ENCODE measurements around the gene SHANK1.

SHANK1 gene

DNA sequence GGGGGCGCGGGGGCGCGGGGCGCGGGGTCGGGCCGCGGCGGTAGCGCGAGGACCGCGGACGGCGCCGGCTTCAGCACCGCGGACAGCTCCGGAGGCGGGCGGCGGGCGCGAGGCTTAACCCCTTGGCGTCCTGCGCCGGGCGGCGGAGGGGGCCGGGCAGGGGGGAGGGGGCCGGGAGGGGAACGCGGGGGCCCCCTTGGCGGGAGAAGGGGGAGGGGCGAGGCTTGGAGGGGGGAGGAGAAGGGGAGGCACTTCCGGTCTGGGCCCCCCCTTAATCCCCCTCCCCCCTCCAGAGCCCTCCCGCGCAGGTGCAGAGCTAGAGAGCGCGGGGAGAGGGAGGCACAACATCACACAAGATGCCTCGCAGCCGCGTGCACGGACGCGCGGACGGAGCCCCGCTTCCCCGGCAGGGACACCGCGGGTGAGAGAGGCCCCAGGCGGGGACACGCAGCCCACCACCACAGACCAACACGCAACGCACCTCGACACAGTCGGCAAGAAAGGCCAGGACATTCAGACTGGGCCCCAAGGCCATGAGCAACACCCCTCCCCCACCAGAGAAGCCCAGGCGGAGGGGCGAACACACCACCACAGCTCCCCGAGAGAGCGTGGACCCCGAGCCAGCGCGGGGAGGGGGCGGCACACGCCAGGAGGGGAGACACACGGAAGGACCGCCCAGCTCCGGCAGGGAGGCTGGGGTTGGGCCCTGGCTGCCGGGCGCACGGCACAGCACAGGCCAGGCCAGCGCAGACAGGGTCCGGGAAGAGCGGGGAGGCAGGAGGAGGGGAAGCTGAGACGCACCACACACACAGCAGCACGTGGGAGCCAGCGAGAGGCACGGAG, 24.1 kb downstream of the SHANK1 start:
- H3K4me3 ChIP-seq (ENCODE audit: low read length) = no peak overlapping the region
- no peak for DNase-seq (ENCODE audit: low read depth)
- TF ChIP-seq, protein P1, sequence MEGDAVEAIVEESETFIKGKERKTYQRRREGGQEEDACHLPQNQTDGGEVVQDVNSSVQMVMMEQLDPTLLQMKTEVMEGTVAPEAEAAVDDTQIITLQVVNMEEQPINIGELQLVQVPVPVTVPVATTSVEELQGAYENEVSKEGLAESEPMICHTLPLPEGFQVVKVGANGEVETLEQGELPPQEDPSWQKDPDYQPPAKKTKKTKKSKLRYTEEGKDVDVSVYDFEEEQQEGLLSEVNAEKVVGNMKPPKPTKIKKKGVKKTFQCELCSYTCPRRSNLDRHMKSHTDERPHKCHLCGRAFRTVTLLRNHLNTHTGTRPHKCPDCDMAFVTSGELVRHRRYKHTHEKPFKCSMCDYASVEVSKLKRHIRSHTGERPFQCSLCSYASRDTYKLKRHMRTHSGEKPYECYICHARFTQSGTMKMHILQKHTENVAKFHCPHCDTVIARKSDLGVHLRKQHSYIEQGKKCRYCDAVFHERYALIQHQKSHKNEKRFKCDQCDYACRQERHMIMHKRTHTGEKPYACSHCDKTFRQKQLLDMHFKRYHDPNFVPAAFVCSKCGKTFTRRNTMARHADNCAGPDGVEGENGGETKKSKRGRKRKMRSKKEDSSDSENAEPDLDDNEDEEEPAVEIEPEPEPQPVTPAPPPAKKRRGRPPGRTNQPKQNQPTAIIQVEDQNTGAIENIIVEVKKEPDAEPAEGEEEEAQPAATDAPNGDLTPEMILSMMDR (IDR thresholded peaks at IDR 0.05; ENCODE audit: insufficient read depth, low read depth, low read length, missing control alignments) = no peak

DNA sequence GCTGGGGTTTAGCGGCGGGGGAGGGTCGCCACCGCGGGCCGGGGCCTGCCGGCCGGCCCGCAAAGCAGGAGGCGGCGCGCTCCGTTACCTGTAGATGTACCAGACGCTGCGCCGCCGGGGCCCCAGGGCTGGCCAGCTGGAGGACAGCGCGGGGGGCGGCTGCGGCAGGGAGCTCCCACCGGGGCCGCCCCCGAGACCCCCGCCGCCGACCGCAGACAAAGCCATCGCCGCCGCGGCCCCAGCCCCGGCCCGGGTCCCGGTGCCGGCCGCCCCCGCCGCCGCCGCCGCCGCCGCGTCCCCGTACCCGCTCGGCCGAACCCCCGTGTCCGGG, 24.8 kb downstream of the SHANK1 start:
- no peak overlapping the region for H3K4me3 ChIP-seq (ENCODE audit: low read length)
- TF ChIP-seq, protein P1 (IDR thresholded peaks at IDR 0.05; ENCODE audit: insufficient read depth, low read depth, low read length, missing control alignments) = no peak
- no peak for DNase-seq (ENCODE audit: low read depth)

DNA sequence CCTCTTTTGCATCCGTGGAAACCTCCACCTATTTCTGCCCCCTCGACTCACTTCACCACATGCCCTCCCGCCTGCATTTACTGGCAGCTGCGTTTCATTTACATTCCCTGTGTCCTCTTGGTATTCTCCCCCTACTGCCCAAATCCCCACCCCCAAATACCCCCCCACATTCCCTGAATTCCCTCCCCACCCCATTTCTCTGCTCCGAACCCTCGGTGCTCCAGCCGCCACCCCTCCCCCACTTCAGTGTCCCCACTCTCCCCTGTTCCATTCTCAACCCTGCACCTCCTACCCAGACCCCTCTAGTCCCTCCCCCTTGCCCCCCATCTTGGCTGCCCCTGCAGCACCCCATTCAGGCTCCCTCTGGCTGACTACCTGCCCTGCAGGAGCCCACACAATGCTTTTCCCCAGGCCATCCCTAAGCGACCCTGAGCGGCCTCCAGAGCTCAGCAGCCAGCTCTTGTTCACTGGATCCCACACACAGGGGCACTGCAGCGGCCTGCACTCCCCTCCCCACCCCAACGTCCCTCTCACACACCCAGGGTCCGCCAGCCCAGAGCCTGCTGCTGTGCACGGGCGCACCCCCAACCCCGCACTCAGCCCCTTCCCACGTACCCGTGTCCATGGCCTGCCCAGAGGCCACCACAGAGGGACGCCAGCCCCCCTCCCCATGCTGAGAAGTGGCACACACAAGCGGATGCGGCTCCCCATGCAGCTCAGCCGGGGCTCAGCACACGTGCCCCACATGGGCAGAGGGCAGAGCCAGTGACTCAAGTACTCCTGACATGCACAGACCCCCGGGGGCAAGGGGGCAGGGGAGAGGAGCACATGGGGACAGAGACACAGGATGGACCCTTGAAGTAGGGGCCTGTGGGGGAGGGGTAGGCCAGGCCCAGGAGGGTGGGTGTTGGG, 26.3 kb downstream of the SHANK1 start:
- no peak overlapping the region for H3K4me3 ChIP-seq (ENCODE audit: low read length)
- TF ChIP-seq, protein P1 (IDR thresholded peaks at IDR 0.05; ENCODE audit: insufficient read depth, low read depth, low read length, missing control alignments) = no peak
- no peak for DNase-seq (ENCODE audit: low read depth)

DNA sequence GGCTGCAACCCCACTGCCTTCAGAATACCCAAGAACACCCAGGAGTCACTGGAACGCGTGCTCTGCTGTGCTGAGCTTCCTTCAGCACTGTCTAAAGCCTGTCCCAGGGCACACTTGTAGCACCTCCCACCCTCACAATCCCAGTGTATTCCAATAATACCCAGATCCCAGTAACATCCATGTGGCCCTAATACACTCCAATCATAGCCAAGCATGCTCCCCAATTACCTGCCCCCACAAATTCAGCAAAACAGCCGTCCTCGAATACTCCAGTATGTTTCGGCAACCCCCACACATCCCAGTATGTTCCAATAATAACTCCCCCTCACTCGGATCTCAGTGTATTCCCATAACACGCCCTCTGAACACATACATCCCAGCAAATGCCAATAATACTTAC, 29.2 kb downstream of the SHANK1 start:
- TF ChIP-seq, protein P1 (IDR thresholded peaks at IDR 0.05; ENCODE audit: insufficient read depth, low read depth, low read length, missing control alignments) = no peak
- H3K4me3 ChIP-seq (ENCODE audit: low read length) = no peak overlapping the region
- no peak for DNase-seq (ENCODE audit: low read depth)

DNA sequence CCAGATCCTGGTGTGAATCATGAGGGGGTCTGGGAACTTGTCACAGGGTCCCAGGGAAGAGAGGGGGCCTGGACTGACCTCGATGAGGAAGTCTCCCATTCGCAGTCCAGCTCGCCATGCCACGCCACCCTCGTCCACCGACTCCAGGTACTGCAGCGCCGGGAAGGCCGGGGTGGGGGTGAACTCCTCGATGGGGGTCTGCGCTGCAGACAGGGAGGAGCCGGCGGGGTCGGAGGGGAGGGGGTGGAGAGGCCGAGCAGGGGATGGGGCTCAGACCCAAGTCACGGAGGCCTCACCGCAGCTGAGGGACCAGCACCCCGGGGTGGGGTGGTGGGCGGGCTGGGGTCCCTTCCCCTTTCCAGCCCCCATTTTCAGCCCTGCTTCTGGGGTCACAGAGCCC, 30.8 kb downstream of the SHANK1 start:
- no peak overlapping the region for H3K4me3 ChIP-seq (ENCODE audit: low read length)
- TF ChIP-seq, protein P1 (IDR thresholded peaks at IDR 0.05; ENCODE audit: insufficient read depth, low read depth, low read length, missing control alignments) = no peak
- DNase-seq (ENCODE audit: low read depth) = no peak

DNA sequence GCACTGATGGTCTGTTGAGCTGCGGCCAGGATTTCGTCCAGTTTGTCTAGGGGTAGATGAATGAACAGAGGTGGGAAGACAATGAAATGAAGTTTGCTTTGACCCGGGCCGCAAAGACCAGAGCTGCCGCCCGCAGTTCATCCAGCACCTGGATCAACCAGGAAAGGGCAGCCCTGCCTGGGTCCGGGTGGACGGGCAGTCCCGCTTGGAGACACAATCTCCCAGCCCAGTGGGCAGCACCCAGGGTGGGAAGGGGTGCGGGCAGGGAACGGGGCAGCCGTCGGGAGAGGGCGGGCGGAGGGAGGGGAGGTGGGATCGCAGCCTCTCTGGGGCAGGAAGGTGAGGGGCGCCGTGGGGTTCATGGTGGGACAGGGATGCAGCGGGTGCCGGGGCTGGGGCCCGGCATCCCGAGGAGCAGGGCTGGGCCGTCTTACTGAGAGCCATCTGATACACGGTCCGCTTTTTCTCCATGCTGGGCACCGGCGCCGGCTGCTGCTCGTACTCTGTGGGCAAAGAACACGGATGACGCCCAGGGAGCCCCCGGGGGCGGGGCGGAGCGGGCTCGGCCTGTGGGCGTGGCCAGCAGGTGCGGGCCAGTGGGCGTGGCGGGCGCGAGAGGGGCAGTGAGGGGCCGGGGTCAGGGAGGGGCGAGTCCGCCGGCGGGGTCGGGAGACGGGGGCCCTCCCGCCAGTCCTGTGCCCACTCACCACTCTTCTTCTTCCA, 33.1 kb downstream of the SHANK1 start:
- TF ChIP-seq, protein P1 (IDR thresholded peaks at IDR 0.05; ENCODE audit: insufficient read depth, low read depth, low read length, missing control alignments) = no peak
- DNase-seq (ENCODE audit: low read depth) = no peak
- no peak overlapping the region for H3K4me3 ChIP-seq (ENCODE audit: low read length)
